Activated CD8-positive, alpha-beta memory T cell treated with anti-CD3 and anti-CD28 coated beads, Interleukin-2, amount 50 U/mL, for 1 hour (primary cell): ENCODE results near the gene MAST4.
"Not testable (repeated sequence)": the region's sequence is repeated elsewhere in the genome, so short reads cannot be mapped to it uniquely, and the experiment has no call there.

Experiments used
- DNase-seq: peaks from one replicate; pipeline ENCODE4 v3.0.0-alpha.2; 2020; ENCODE audit errors: extremely low read depth

The MAST4 gene

DNA sequence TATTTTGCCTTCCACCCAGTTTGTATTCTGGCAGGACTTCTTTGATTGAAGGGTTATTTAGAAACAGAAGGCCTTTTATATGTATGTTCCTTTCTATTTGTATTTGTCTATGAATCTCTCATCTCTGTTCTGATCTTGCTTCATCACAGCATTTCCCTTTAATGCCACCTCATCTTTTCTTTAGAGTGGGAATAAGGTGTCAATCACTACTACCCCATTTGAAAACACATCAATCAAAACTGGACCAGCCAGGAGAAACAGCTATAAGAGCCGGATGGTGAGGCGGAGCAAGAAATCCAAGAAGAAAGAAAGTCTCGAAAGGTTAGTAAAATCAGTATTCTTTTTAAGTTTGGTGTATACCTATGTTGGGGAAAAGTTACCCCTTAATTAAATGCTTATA is 564.1 kb downstream of the MAST4 start:
- DNase-seq, result no peak

DNA sequence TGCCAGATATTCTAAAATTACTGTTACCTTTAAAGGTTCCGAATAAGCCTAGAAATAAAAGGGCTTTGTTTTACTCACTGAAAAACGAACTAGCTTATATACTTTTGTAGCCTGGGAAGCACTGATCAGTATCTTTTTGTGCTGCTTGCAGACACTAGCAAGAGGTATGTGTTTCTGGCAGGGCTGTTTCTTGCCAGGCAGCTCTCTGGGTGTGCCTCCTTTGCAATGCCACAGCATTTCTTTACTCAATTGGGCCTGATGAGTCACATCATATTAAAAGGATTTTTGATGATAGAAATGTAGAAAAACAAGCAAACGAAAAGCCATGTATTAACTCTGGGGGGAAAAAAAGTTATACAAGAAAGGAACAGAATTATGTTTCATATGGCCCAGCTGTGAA is 564.8 kb downstream of the MAST4 start:
- no peak for DNase-seq

DNA sequence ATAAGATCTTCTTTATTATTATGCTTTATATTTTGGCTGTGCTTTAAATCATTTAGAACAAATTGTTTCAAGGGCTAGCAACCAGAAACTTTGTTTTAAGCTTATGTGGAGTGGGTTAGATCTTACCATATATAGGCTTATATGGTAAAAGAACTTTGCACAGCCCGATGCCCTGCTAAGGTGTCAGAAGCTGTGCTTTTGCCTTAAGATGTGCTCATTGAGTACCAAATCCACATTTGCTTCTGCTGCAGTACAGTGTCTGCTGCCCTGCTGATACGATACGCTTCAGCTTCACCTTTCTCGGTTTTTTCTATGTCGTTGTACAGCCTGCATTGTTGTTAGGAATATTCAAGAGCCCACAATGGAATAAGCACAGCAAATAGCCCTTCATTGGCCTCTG is 565.6 kb downstream of the MAST4 start:
- no peak for DNase-seq

DNA sequence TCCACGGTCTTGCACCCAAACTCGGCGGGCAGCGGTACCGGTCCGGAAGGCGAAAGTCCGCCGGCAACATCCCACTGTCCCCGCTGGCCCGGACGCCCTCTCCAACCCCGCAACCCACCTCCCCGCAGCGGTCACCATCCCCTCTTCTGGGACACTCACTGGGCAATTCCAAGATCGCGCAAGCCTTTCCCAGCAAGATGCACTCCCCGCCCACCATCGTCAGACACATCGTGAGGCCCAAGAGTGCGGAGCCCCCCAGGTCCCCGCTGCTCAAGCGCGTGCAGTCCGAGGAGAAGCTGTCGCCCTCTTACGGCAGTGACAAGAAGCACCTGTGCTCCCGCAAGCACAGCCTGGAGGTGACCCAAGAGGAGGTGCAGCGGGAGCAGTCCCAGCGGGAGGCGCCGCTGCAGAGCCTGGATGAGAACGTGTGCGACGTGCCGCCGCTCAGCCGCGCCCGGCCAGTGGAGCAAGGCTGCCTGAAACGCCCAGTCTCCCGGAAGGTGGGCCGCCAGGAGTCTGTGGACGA is 567.1 kb downstream of the MAST4 start:
- DNase-seq, result no peak

DNA sequence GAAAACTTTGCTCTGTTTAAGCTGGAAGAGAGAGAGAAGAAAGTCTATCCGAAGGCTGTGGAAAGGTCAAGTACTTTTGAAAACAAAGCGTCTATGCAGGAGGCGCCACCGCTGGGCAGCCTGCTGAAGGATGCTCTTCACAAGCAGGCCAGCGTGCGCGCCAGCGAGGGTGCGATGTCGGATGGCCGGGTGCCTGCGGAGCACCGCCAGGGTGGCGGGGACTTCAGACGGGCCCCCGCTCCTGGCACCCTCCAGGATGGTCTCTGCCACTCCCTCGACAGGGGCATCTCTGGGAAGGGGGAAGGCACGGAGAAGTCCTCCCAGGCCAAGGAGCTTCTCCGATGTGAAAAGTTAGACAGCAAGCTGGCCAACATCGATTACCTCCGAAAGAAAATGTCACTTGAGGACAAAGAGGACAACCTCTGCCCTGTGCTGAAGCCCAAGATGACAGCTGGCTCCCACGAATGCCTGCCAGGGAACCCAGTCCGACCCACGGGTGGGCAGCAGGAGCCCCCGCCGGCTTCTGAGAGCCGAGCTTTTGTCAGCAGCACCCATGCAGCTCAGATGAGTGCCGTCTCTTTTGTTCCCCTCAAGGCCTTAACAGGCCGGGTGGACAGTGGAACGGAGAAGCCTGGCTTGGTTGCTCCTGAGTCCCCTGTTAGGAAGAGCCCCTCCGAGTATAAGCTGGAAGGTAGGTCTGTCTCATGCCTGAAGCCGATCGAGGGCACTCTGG is 567.8 kb downstream of the MAST4 start:
- no peak for DNase-seq

DNA sequence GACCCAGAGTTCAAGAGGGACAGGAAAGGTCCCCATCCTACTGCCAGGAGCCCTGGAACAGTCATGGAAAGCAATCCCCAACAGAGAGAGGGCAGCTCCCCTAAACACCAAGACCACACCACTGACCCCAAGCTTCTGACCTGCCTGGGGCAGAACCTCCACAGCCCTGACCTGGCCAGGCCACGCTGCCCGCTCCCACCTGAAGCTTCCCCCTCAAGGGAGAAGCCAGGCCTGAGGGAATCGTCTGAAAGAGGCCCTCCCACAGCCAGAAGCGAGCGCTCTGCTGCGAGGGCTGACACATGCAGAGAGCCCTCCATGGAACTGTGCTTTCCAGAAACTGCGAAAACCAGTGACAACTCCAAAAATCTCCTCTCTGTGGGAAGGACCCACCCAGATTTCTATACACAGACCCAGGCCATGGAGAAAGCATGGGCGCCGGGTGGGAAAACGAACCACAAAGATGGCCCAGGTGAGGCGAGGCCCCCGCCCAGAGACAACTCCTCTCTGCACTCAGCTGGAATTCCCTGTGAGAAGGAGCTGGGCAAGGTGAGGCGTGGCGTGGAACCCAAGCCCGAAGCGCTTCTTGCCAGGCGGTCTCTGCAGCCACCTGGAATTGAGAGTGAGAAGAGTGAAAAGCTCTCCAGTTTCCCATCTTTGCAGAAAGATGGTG is 568.8 kb downstream of the MAST4 start:
- DNase-seq, result no peak

DNA sequence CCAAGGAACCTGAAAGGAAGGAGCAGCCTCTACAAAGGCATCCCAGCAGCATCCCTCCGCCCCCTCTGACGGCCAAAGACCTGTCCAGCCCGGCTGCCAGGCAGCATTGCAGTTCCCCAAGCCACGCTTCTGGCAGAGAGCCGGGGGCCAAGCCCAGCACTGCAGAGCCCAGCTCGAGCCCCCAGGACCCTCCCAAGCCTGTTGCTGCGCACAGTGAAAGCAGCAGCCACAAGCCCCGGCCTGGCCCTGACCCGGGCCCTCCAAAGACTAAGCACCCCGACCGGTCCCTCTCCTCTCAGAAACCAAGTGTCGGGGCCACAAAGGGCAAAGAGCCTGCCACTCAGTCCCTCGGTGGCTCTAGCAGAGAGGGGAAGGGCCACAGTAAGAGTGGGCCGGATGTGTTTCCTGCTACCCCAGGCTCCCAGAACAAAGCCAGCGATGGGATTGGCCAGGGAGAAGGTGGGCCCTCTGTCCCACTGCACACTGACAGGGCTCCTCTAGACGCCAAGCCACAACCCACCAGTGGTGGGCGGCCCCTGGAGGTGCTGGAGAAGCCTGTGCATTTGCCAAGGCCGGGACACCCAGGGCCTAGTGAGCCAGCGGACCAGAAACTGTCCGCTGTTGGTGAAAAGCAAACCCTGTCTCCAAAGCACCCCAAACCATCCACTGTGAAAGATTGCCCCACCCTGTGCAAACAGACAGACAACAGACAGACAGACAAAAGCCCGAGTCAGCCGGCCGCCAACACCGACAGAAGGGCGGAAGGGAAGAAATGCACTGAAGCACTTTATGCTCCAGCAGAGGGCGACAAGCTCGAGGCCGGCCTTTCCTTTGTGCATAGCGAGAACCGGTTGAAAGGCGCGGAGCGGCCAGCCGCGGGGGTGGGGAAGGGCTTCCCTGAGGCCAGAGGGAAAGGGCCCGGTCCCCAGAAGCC is 569.6 kb downstream of the MAST4 start:
- peak; percentile 51 for DNase-seq

DNA sequence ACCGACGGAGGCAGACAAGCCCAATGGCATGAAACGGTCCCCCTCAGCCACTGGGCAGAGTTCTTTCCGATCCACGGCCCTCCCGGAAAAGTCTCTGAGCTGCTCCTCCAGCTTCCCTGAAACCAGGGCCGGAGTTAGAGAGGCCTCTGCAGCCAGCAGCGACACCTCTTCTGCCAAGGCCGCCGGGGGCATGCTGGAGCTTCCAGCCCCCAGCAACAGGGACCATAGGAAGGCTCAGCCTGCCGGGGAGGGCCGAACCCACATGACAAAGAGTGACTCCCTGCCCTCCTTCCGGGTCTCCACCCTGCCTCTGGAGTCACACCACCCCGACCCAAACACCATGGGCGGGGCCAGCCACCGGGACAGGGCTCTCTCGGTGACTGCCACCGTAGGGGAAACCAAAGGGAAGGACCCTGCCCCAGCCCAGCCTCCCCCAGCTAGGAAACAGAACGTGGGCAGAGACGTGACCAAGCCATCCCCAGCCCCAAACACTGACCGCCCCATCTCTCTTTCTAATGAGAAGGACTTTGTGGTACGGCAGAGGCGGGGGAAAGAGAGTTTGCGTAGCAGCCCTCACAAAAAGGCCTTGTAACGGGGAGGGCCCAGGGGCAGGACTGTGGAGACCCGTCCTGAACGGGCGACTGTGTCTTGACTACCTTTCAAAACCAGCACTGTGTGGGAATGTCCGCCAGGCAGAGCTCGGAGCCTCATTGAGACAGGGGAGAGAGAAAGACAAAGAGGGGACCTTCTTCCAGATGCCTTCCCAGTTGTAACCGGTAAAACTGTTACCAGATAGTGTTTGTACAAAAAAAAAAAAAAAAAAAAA is 570.5 kb downstream of the MAST4 start:
- DNase-seq, result peak; percentile 27

DNA sequence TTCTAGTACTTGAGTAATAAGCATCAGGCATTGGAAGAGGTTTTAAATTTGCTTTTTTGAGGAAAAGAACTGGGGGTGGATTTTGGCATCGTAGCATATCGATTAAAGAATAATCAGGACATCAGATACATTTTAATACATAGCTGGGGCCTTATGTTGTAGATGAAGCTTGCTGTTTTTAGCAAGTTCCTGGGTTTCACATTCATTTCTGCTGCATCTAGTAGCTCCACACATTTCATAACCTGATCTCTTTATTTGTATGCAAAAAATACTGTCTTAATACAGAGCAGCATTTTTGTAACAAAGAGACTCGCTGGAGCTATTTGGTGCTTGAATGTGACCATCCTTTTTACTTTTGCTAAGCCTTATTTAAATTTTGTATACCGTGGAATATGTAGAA is 571.9 kb downstream of the MAST4 start:
- no peak for DNase-seq

DNA sequence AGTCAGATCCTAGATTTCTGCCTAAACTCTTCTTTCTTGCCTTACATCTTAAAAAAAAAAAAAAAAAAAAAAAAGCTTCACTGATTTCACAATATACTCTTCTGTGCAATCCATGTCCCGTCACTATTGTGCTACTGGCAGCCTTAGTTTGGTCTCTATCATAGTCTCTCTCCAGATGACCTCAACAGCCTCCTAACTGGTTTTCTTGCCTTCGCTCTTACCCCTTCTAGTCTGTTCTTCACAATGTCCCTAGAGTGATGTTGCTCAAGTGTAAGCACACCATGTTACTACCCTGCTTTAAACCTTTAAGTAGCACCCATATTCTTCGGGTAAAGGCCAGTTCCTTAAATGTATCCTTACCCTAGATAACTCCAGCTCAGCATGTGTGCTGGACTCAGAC is 574.6 kb downstream of the MAST4 start:
- no peak for DNase-seq

DNA sequence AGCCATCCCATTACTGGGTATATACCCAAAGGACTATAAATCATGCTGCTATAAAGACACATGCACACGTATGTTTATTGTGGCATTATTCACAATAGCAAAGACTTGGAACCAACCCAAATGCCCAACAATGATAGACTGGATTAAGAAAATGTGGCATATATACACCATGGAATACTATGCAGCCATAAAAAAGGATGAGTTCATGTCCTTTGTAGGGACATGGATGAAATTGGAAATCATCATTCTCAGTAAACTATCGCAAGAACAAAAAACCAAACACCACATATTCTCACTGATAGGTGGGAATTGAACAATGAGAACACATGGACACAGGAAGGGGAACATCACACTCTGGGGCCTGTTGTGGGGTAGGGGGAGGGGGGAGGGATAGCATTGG is 577.2 kb downstream of the MAST4 start:
- not testable (repeated sequence) for DNase-seq

DNA sequence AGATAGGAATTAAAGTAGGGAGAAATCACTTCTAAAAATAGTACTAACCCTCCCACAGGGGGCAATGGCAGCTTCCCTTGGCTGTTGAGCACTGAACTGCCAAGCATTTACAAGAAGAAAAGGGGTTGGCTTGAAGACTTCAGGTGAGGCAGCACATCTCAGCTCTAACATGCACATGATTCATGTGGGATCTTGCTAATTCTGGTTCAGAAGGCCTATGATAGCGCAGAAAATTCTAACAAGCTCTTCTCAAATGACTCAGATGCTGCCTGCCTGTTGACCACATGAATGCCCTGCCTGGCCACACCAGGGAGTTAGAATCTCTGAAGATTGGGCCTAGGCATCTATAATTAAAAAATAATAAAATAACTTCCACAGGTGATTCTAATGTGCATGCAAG is 577.8 kb downstream of the MAST4 start:
- no peak for DNase-seq

DNA sequence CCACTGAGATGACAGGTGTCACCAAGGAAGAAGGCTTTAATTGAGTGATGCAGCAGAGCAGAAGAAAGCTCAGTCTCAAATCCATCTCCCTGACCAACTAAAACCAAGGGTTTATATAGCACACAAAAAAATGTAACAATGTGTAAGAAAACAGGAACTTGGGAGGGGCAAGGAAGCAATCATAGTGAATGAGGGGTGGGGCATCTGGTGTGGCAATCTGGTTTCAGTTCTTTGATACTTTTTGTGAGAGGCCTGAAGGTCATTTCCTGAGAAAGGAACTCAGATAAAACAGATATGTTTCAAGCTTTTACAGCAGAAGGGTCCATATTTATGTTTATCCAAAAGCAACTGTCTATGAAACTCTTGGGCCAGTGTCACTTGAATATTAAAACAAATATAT is 580.7 kb downstream of the MAST4 start:
- DNase-seq, result no peak

DNA sequence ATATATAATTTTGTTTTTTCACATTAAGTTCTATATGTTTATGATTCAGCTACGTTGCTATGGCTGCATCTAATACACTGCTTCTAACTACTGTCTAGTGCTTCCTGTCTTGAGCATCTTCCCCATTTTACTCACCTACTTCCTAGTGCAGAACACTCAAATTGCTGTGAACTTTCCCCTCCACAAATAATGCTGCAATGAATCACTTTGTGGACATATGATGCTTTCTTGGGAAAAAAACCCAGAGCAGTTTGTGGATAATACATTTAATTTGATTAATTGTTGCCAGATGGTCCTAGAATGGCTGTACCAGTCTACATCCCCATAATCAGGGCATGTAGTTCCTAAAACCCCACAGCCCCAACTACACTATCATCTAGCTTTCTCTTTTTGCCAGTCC is 581.9 kb downstream of the MAST4 start:
- DNase-seq, result no peak

DNA sequence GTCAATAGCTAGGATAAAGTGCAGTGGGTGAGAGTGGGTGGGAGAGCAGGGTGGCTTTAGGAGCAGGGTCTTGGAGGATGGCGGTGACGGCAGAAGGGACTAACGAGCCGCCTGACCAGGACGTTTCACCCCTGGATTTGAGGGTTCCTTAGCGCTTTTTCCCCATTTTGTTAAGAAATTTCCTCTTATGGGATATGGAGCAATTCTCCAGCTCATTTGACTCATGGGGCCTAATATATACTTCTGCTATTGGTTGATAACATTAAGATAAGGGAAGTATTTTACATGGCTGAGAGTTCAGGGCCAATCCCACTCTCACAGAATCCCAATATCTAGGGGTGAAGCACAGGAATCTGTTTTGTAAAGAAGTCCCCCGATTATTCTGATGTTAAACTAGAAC is 582.8 kb downstream of the MAST4 start:
- no peak for DNase-seq

DNA sequence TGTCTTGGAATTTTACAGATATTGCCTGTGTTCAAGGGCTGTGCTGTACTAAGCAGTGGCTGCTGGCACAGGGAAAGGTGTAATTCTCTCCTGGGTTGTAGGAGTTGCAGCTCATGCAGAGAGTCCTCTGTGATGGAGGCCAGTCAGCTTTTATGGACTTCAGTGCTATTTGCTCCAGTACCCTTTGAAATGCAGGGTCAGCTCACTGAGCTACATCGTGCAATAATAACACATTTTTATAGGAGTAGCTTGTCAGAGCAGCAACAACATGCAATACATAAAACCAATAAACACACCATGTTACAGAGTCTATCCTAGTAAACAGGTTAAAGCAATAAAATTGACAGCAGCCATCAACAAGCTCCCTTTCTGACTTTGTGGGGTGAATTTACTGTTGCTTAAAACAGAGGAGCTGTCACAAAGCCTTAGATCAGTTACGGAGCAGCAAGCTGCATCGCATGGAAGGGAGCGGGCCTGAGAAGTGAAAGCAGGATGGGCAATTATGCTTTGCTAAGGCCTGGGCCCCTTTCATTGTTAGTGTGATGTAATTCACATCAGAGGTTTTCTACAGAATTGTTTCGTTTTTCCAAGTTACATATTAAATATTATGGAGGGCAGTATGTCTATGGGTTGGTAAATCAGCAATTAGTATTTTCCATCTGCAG is 583.6 kb downstream of the MAST4 start:
- DNase-seq, result no peak

DNA sequence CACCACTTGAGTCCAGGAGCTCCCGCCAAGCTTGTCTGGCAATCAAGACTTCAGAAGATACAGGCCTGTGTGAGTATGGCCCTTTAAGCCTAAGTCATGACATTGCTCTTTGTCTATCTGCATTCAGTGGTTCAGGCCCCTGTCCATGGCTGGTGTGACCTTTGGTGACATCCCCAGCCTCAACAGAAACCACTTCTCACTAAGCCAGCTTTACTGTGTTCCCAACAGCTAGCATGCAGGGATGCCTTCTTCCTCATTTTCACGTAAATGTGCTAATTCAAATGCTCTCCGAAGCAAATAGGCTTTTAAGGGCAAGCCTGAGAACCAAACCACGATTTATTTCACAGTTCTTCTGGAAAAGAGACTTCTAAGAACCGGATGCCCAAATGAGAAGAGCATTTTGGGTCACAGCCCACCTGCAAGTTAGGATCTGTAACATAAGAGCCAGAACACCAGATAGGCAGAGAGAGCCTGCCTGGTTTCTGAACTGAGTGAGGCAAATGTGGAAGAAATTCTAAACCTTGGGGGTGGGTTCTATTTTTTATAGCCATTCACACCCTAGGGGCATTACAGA is 585.5 kb downstream of the MAST4 start:
- no peak for DNase-seq

DNA sequence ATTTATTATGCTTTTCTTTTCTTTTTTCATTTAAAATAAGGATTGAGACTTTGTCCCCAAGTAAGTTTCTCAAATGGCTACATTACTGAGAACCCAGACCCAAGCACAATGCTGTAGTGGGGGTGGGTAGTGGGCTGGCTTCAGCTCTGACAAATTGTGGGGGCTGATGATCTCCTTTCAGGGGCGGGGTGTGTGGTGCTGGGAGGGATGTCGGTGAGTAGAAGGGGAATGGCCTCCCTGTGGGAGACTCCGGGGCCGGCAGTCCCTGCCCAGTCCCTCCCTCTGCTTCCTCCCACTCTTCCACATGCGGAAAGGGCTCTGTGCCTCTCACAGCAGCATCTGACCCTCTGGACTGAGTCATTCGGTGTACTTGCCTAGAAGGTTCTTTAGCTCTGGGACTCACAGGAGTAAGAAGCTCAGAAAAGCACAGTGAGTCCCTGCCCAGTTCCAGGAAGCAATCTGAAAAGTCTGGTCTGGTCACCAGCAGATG is 586.2 kb downstream of the MAST4 start:
- DNase-seq, result no peak

DNA sequence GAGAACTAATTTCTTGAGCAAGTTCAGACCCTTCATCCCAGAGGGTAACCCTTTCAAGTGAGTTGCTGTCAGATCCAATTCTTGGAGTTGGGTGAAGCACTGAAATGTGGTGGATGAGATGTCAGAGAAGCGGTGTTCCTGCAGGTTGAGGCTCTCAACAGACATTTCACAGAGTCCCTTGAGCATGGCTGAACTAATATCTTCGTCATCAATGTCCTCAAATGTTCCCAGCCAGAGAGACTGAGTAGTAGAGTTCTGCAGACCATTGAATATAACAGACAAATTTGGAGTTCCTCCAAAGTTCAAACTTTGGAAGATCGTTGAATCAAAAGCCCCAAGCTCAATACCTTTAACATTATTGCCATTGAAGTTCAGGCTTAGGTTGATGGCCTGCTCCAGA is 587.7 kb downstream of the MAST4 start:
- DNase-seq, result no peak

DNA sequence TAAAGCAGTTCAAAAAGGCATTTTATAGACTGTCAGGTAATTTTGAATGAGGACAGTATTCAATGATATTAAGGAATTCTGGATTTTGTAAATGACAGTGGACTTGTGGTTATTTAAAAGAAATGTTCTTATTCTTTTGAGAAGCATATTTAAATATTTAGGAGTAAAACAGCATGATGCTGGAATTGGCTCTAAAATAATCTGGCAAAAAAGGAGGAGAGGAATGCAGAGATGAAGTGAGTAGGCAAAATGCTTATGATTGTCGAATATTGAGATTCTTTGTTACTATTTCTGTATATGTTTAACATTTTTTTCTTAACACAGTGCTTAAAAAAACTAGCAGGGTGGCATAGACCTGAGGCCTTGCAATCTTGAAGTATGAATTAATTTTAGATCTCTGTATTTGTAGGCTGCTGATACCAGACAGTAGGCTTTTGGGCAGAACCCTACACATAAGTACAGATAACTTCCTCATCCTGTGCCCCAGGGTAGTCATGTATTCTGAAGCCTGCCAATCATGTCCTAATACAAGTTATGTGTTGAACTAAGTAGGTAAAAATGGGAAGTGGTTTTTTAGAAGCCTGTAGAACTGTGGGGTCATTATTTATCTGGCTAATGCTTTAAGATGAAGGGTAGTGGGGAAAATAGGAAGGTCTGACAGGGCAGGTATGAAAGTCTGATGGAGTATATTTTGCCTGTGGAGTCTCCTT is 591.0 kb downstream of the MAST4 start:
- no peak for DNase-seq
